PC-3 (cell line): ENCODE results near the gene MMP14. TPM values are rescaled to one million over a fixed set of nuclear protein-coding genes. Genes with fewer than 3 reads are reported as not detected.

ENCODE experiments used
- ATAC-seq: fragments of 200-7000 bp; cut with Tn5 transposase; 2 replicates; pipeline ENCODE4 v1.9.1; 2020; ENCODE audit warnings: mild to moderate bottlenecking, moderate library complexity
- BruUV-seq: library from RNA; stranded (reverse); fragments of 400-500 nt; replicated peaks from 2 replicates; lab custom pipeline; 2021; lab: Mats Ljungman, UMichigan
- CTCF ChIA-PET: fragments of 300-600 bp; sonication (Branson Sonifier 250); formaldehyde crosslinking; loops from one replicate; lab custom pipeline; 2022; ENCODE audit warnings: antibody characterized with exemption; lab: Charles Lee
- POLR2A ChIA-PET: fragments of 300-600 bp; sonication (Branson Sonifier 250); formaldehyde crosslinking; loops from one replicate; lab custom pipeline; 2022; ENCODE audit warnings: antibody characterized with exemption; ENCODE audit not compliant: unreplicated experiment; lab: Charles Lee
- DNase-seq: peaks from one replicate; pipeline ENCODE4 v3.0.0-alpha.2; 2015
- H2AFZ ChIP-seq: fragments of 300-600 bp; sonication (generic); 2 replicates; pipeline ENCODE4 v1.6.0; 2016; ENCODE audit warnings: antibody characterized with exemption, low read length
- H3F3A ChIP-seq: fragments of 300-600 bp; sonication (generic); one replicate; pipeline ENCODE4 v1.6.0; 2017; ENCODE audit warnings: antibody characterized with exemption, low read length, control low read depth, mild to moderate bottlenecking; ENCODE audit not compliant: unreplicated experiment
- H3K27ac ChIP-seq: fragments of 300-600 bp; sonication (generic); 2 replicates; pipeline ENCODE4 v1.5.1; 2016; ENCODE audit warnings: mild to moderate bottlenecking, low read length
- H3K27me3 ChIP-seq: fragments of 300-600 bp; sonication (generic); 2 replicates; pipeline ENCODE4 v1.6.1; 2016; ENCODE audit warnings: low read length, mixed read lengths
- H3K36me3 ChIP-seq: fragments of 300-600 bp; sonication (generic); 2 replicates; pipeline ENCODE4 v1.6.1; 2016; ENCODE audit warnings: low read depth, mixed run types, low read length, mixed read lengths
- H3K4me1 ChIP-seq: fragments of 300-600 bp; sonication (generic); 2 replicates; pipeline ENCODE4 v1.5.1; 2016; ENCODE audit warnings: low read length; ENCODE audit not compliant: insufficient read depth
- H3K4me2 ChIP-seq: fragments of 300-600 bp; sonication (generic); 2 replicates; pipeline ENCODE4 v1.6.0; 2016; ENCODE audit warnings: low read length
- H3K4me3 ChIP-seq: fragments of 300-600 bp; sonication (generic); 2 replicates; pipeline ENCODE4 v1.5.1; 2016; ENCODE audit warnings: mild to moderate bottlenecking, low read length, mixed read lengths
- H3K79me2 ChIP-seq: fragments of 300-600 bp; sonication (generic); 2 replicates; pipeline ENCODE4 v1.6.1; 2017; ENCODE audit warnings: low read length, mixed read lengths
- H3K9ac ChIP-seq: fragments of 300-600 bp; sonication (generic); 2 replicates; pipeline ENCODE4 v1.6.0; 2016; ENCODE audit warnings: mild to moderate bottlenecking, low read length
- H3K9me2 ChIP-seq: fragments of 300-600 bp; sonication (generic); replicated peaks from 2 replicates; pipeline ENCODE4 v1.6.1; 2016; ENCODE audit warnings: mixed run types, low read length, mixed read lengths
- H3K9me3 ChIP-seq: fragments of 300-600 bp; sonication (generic); 2 replicates; pipeline ENCODE4 v1.6.1; 2016; ENCODE audit warnings: low read length, mixed read lengths
- H4K20me1 ChIP-seq: fragments of 300-600 bp; sonication (generic); 2 replicates; pipeline ENCODE4 v1.6.1; 2016; ENCODE audit warnings: low read length, mixed read lengths
- CTCF ChIP-seq: fragments of 300-600 bp; sonication (generic); conservative IDR thresholded peaks from 2 replicates; pipeline ENCODE4 v1.5.1; 2017; ENCODE audit warnings: antibody characterized with exemption, low read depth, mild to moderate bottlenecking, low read length
- EZH2 ChIP-seq: fragments of 300-600 bp; sonication (generic); IDR thresholded peaks from one replicate; pipeline ENCODE4 v1.6.1; 2017; ENCODE audit warnings: antibody characterized with exemption, mild to moderate bottlenecking, low read length; ENCODE audit not compliant: unreplicated experiment
- EZH2phosphoT487 ChIP-seq: fragments of 300-600 bp; sonication (generic); IDR thresholded peaks from 2 replicates; pipeline ENCODE4 v1.6.1; 2018; ENCODE audit warnings: mild to moderate bottlenecking, antibody characterized with exemption, low read length, borderline replicate concordance
- intact Hi-C: fragments of 100-400 bp; cut with micrococcal nuclease; formaldehyde crosslinking; loops from 2 replicates; pipeline ENCODE4 v1.9.0; 2023
- total RNA-seq: library from RNA; depleted of rRNA; stranded (reverse); fragments of >200 nt; gene quantifications from 2 replicates; pipeline ENCODE4 v1.2.3, GENCODE V29; 2014

MMP14 gene
- total RNA-seq, 1 experiment from 2014 or later: 80.4 TPM

DNA sequence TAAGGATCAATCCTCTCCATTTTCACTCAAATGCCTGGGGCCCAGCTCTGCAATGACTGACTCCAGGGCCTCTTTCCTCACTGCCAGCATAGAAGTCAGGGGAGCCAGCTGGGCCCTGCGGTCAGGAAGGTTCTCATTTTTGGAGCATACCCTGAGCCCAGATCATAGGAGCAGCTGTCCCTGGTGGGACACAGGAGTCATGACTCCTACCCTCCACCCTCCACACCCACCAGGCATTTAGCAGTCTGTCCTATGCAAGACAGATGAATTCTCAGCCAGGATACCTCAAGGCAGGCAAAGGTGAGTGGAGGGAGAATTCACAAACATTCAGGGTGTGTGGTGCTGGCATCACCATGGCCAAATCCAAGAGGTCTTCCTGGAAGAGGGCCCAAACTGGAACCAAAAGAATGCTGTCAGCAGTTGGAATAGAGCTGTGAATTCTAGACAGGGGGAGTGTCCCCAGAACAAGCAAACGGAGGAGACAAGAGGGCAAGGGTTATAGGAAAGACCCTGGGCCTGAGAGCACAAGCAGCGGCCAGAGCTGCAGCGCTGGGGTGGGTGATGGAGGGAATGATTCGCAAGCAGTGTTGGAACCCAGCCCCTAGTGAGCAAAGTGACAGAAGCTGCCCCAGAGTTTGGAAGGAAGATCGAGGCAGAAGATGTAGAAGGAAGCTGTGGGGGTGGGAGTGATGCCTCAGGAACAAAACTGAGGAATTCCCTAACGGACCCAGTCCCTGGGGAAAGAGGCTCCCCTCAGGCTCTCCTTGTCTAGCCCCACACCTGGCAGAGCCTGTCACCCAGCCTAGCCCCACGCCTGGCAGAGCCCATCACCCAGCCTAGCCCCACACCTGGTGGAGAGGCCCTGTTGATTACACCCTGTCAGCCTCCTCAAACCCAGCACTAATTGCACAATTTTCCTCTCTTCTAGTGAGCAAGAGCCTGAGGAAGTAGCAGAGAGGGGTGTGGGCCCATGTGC, 42.2 kb downstream of the MMP14 start:
- Histone ChIP-seq H3K4me3 (no peak overlapping the region), H3F3A (no peaks in the 10 kb centered on the region), H4K20me1 (no peaks in the 10 kb centered on the region), H3K9me3 (no peaks in the 10 kb centered on the region), H3K36me3 (peaks cover 27% of the 10 kb centered on the region; the same call in 1 of the 2 replicates), H3K27me3 (no peaks in the 10 kb centered on the region), H3K9ac (no peak overlapping the region), H3K4me1 (peaks cover 14% of the 10 kb centered on the region; the same call in 1 of the 2 replicates), H3K79me2 (peaks cover 5% of the 10 kb centered on the region; the same call in 1 of the 2 replicates), H3K9me2 (no peaks in the 10 kb centered on the region), H3K4me2 (no peak overlapping the region), H2AFZ (no peak overlapping the region), H3K27ac (no peak overlapping the region)
- no peak for TF ChIP-seq EZH2phosphoT487
- TF ChIP-seq CTCF: no peak
- no peak for TF ChIP-seq EZH2
- POLR2A ChIA-PET: no interaction called here
- no peak for DNase-seq
- no TSS peak for BruUV-seq
- intact Hi-C loops: no loop called here
- ATAC-seq: no peak
- CTCF ChIA-PET: no interaction called here

GRCh38 chr14:22882064-22882463, 45.7 kb downstream of the MMP14 start:
- CTCF ChIA-PET: interaction anchor here (0.5 to 0.6 kb wide), 2 partner anchors 8 to 29 kb away, joined by 4 to 6 read pairs; no protein-coding TSS in a partner anchor
- intact Hi-C loops: no loop called here
- DNase-seq: no peak
- no peak overlapping the region for H3K27ac ChIP-seq
- POLR2A ChIA-PET: no interaction called here
- H3K36me3 ChIP-seq: peaks cover 8% of the 10 kb centered on the region; the same call in 1 of the 2 replicates
- no peak overlapping the region for H3K4me3 ChIP-seq
- BruUV-seq: no TSS peak
- TF ChIP-seq EZH2 (no peak), EZH2phosphoT487 (no peak), CTCF (no peak)
- ATAC-seq: 0 out of 2 replicates have a peak, but pooled peaks have one; percentile 1
- H3F3A ChIP-seq: no peaks in the 10 kb centered on the region
- H3K4me2 ChIP-seq: no peak overlapping the region
- H3K9me3 ChIP-seq: no peaks in the 10 kb centered on the region
- H3K27me3 ChIP-seq: no peaks in the 10 kb centered on the region
- no peaks in the 10 kb centered on the region for H3K79me2 ChIP-seq
- H3K4me1 ChIP-seq: peaks cover 17% of the 10 kb centered on the region; the same call in 1 of the 2 replicates
- no peaks in the 10 kb centered on the region for H3K9me2 ChIP-seq
- H3K9ac ChIP-seq: no peak overlapping the region
- H4K20me1 ChIP-seq: no peaks in the 10 kb centered on the region
- no peak overlapping the region for H2AFZ ChIP-seq
